Right hindlimb (tissue), 1 donor: ENCODE results near the gene TMEM156.
"Not testable (repeated sequence)": the region's sequence is repeated elsewhere in the genome, so short reads cannot be mapped to it uniquely, and the experiment has no call there.

Experiments used
- DNase-seq: peaks from one replicate; pipeline ENCODE4 v3.0.0-alpha.2; 2018

The TMEM156 gene

GRCh38 chr4:39043058-39043860 lies 11.1 kb upstream of the TMEM156 start:
- DNase-seq, result no peak

- no peak for DNase-seq
Observed at GRCh38 chr4:39042366-39042765, 10.2 kb upstream of the TMEM156 start.

- DNase-seq, result no peak
Observed at GRCh38 chr4:39039108-39039507, 6.9 kb upstream of the TMEM156 start.

- DNase-seq, result no peak
Observed at GRCh38 chr4:39037941-39038340, 5.7 kb upstream of the TMEM156 start.

- no peak for DNase-seq
Observed at GRCh38 chr4:39037491-39037825, 5.2 kb upstream of the TMEM156 start.

- no peak for DNase-seq
Observed at GRCh38 chr4:39036172-39036571, 4.0 kb upstream of the TMEM156 start.

- not testable (repeated sequence) for DNase-seq
Observed at GRCh38 chr4:39031590-39032020, 604 bp downstream of the TMEM156 start.

- DNase-seq, result no peak
Observed at GRCh38 chr4:39030725-39031124, 1.5 kb downstream of the TMEM156 start.

GRCh38 chr4:39029752-39030694 lies 2.2 kb downstream of the TMEM156 start:
- DNase-seq, result no peak

- no peak for DNase-seq
Observed at GRCh38 chr4:39026096-39026495, 6.1 kb downstream of the TMEM156 start.

GRCh38 chr4:39025552-39026085 lies 6.6 kb downstream of the TMEM156 start:
- no peak for DNase-seq

- DNase-seq, result no peak
Observed at GRCh38 chr4:39024311-39024865, 7.8 kb downstream of the TMEM156 start.

GRCh38 chr4:39023059-39023458 lies 9.2 kb downstream of the TMEM156 start:
- DNase-seq, result no peak

GRCh38 chr4:39022241-39022640 lies 10.0 kb downstream of the TMEM156 start:
- DNase-seq, result no peak

- no peak for DNase-seq
Observed at GRCh38 chr4:39021631-39022030, 10.6 kb downstream of the TMEM156 start.

- DNase-seq, result no peak
Observed at GRCh38 chr4:39020130-39020529, 12.1 kb downstream of the TMEM156 start.

GRCh38 chr4:39014028-39014427 lies 18.2 kb downstream of the TMEM156 start:
- DNase-seq, result no peak

GRCh38 chr4:39004758-39005157 lies 27.5 kb downstream of the TMEM156 start:
- DNase-seq, result no peak

GRCh38 chr4:39002058-39002457 lies 30.2 kb downstream of the TMEM156 start:
- not testable (repeated sequence) for DNase-seq

GRCh38 chr4:38995660-38996005 lies 36.6 kb downstream of the TMEM156 start:
- DNase-seq, result no peak

- DNase-seq, result no peak
Observed at GRCh38 chr4:38994135-38994534, 38.1 kb downstream of the TMEM156 start.

- DNase-seq, result no peak
Observed at GRCh38 chr4:38993683-38994082, 38.5 kb downstream of the TMEM156 start.

GRCh38 chr4:38990241-38990640 lies 42.0 kb downstream of the TMEM156 start:
- DNase-seq, result no peak
